ENCODE results near the gene BEST4.

GRCh38 chr1:44830900-44831304 lies 42.9 kb upstream of the BEST4 start:
- TF ChIP-seq GATA2 (IDR thresholded peaks at IDR 0.05; ENCODE audit: low read depth, low read length) (no peak), GATA3 (IDR thresholded peaks at IDR 0.05; ENCODE audit: low read depth, low read length) (no peak)
